K562 (cell line): ENCODE measurements around the gene UBE3B. TPM values are rescaled to one million over a fixed set of nuclear protein-coding genes. Genes with fewer than 3 reads are reported as not detected.
A peak's percentile ranks its signal among the peaks of the same experiment; 100 is the strongest.

ENCODE experiments used
- HDAC1 ChIP-seq, 2 experiments: fragments of 450-650 bp; IDR thresholded peaks; 2 replicates each; pipeline ENCODE4 v1.6.1; 2016 to 2017; ENCODE audit warnings: inconsistent platforms in 1 of 2, mild to moderate bottlenecking in 1 of 2, moderate library complexity in 1 of 2
- PHF8 ChIP-seq: fragments of 200-600 bp; sonication (generic); IDR thresholded peaks from 2 replicates; pipeline ENCODE4 v1.6.1; 2012; ENCODE audit warnings: mixed run types, mild to moderate bottlenecking, inconsistent platforms, low read length, moderate library complexity, borderline replicate concordance
- ZBTB40 ChIP-seq, 2 experiments: fragments of 450-650 bp in 1 of 2; sonication (generic) in 1 of 2; formaldehyde crosslinking in 1 of 2; IDR thresholded peaks; 2 replicates each; pipeline versions ENCODE4 v1.7.1 to v1.9.0; 2016 to 2022; ENCODE audit warnings: inconsistent platforms in 1 of 2, mild to moderate bottlenecking in 1 of 2, missing genetic modification reagents in 1 of 2
- polyA plus RNA-seq, 8 experiments: library from polyadenylated mRNA; depleted of rRNA in 4 of 8; stranded (reverse) in 5 of 8; unstranded in 3 of 8; fragments of >200 nt; fragmentation: Nextera tagmentation in 2 of 8; fragmentation: Illumina TruSeq in 1 of 8; extraction: Ambion mirVana in 2 of 8; extraction: Trizol in 1 of 8; gene quantifications; 2 replicates each; pipeline versions ENCODE4 v1.2.1 to v1.2.3, GENCODE V29; 2011 to 2014; ENCODE audit warnings: inconsistent platforms in 1 of 8, missing spikeins in 1 of 8
- total RNA-seq, 7 experiments: library from RNA; depleted of rRNA in 6 of 7; stranded (reverse); fragments of >200 nt in 6 of 7; fragmentation: Illumina TruSeq in 2 of 7; extraction: Trizol in 2 of 7; gene quantifications; 2 replicates each; pipeline versions ENCODE4 v1.2.1 to v1.2.3, GENCODE V29; 2011 to 2021; ENCODE audit warnings: low replicate concordance in 1 of 7

The UBE3B gene
- total and polyA plus RNA-seq, 9 of the 15 experiments (the other 6 are each of a cell fraction or from before 2014, with no cell fraction given), result 7.6 to 23.6 (median 15.5) TPM

- TF ChIP-seq ZBTB40 (IDR thresholded peaks at IDR 0.05), result 0 out of 2 replicates have a peak, but pooled peaks have one; percentile 24
- TF ChIP-seq ZBTB40 (CRISPR knock-in tag; IDR thresholded peaks at IDR 0.05), result no peak
- peak; percentile 58; the same call in 1 of the 2 replicates for TF ChIP-seq PHF8
- peak in 1 of 2 experiments; percentile 14; a peak in 1 of 4 replicates for TF ChIP-seq HDAC1 (IDR thresholded peaks at IDR 0.05)
Observed at GRCh38 chr12:109573914-109574244, 96.4 kb downstream of the UBE3B start (continued).
